ENCODE results near the gene SDK2. TPM values are rescaled to one million over a fixed set of nuclear protein-coding genes. Genes with fewer than 3 reads are reported as not detected.

SDK2 gene
- total and polyA plus RNA-seq, 2 experiments from 2014 or later = 0.59 to 1.2 TPM

GRCh38 chr17:73343168-73343634 is 301.0 kb downstream of the SDK2 start:
- no peaks in the 10 kb centered on the region for H3K27me3 ChIP-seq
- H2AFZ ChIP-seq = no peak overlapping the region
- H3K9me3 ChIP-seq (ENCODE audit: low read depth) = no peaks in the 10 kb centered on the region
- TF ChIP-seq, protein P1, sequence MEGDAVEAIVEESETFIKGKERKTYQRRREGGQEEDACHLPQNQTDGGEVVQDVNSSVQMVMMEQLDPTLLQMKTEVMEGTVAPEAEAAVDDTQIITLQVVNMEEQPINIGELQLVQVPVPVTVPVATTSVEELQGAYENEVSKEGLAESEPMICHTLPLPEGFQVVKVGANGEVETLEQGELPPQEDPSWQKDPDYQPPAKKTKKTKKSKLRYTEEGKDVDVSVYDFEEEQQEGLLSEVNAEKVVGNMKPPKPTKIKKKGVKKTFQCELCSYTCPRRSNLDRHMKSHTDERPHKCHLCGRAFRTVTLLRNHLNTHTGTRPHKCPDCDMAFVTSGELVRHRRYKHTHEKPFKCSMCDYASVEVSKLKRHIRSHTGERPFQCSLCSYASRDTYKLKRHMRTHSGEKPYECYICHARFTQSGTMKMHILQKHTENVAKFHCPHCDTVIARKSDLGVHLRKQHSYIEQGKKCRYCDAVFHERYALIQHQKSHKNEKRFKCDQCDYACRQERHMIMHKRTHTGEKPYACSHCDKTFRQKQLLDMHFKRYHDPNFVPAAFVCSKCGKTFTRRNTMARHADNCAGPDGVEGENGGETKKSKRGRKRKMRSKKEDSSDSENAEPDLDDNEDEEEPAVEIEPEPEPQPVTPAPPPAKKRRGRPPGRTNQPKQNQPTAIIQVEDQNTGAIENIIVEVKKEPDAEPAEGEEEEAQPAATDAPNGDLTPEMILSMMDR (IDR thresholded peaks at IDR 0.05; ENCODE audit: poor library complexity) = no peak
- TF ChIP-seq EZH2phosphoT487 (IDR thresholded peaks at IDR 0.05; ENCODE audit: low read depth, severe bottlenecking, unreplicated experiment) = no peak
- TF ChIP-seq EZH2 (IDR thresholded peaks at IDR 0.05; ENCODE audit: borderline replicate concordance) = no peak
- DNase-seq (ENCODE audit: low spot score) = peak; percentile 88
- peak overlapping the region; percentile 92 for H3K27ac ChIP-seq
- H3K79me2 ChIP-seq = no peaks in the 10 kb centered on the region
- H3K36me3 ChIP-seq (replicated peaks; ENCODE audit: insufficient read depth, low read depth) = no peaks in the 10 kb centered on the region
- H3K4me3 ChIP-seq = no peak overlapping the region
- no peaks in the 10 kb centered on the region for H4K20me1 ChIP-seq (ENCODE audit: insufficient read depth, poor library complexity, severe bottlenecking)
- WGBS (ENCODE audit: low lambda C conversion rate, missing lambda C conversion rate) = 27% methylated on average over 17 of the region's 17 CpGs
- peak overlapping the region; percentile 64 for H3K4me2 ChIP-seq
- no peaks in the 10 kb centered on the region for H3K9me2 ChIP-seq (replicated peaks; ENCODE audit: insufficient read depth)
- H3K4me1 ChIP-seq (ENCODE audit: insufficient read depth) = peaks cover 51% of the 10 kb centered on the region

DNA sequence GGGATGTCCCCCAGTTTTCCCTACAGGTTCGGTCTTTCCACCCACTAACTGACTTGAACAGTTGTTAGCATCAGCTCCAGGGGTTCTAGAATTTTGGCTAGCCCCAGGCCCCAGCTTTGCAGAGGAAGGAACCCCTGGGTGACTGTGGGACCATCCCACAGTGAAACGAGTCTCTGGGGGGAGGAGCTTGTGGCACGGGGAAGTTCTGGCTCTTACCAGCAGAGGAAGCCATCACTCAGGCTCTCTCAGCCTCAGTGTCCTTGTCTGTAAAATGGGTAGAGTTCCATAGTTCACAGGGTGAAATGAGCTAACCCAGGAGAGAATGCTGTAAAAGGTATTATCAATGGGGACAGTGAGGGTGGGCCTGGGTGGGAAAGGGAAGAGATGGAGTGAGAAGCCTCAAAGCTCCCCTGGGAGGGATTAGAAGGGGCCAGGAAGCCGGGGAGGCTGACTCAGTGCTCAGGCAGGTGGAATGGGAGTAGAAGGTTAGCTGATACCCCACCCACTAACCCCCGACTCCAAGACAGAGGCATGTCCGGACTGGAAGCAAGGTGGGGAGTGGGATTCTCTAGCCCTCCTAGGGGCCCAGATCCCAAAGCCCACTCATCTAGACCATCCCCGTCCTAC is 301.6 kb downstream of the SDK2 start:
- Histone ChIP-seq H3K9me3 (ENCODE audit: low read depth) (no peaks in the 10 kb centered on the region), H2AFZ (no peak overlapping the region), H3K27me3 (no peaks in the 10 kb centered on the region), H3K4me2 (peak overlapping the region; percentile 64), H3K36me3 (replicated peaks; ENCODE audit: insufficient read depth, low read depth) (no peaks in the 10 kb centered on the region), H3K27ac (peak overlapping the region; percentile 92), H3K4me3 (no peak overlapping the region), H3K79me2 (no peaks in the 10 kb centered on the region), H3K4me1 (ENCODE audit: insufficient read depth) (peaks cover 52% of the 10 kb centered on the region), H3K9me2 (replicated peaks; ENCODE audit: insufficient read depth) (no peaks in the 10 kb centered on the region), H4K20me1 (ENCODE audit: insufficient read depth, poor library complexity, severe bottlenecking) (no peaks in the 10 kb centered on the region)
- TF ChIP-seq, protein P1 (IDR thresholded peaks at IDR 0.05; ENCODE audit: poor library complexity) = no peak
- no peak for TF ChIP-seq EZH2 (IDR thresholded peaks at IDR 0.05; ENCODE audit: borderline replicate concordance)
- no peak for TF ChIP-seq EZH2phosphoT487 (IDR thresholded peaks at IDR 0.05; ENCODE audit: low read depth, severe bottlenecking, unreplicated experiment)
- DNase-seq (ENCODE audit: low spot score) = no peak
- 41% methylated on average over 7 of the region's 7 CpGs for WGBS (ENCODE audit: low lambda C conversion rate, missing lambda C conversion rate)

DNA sequence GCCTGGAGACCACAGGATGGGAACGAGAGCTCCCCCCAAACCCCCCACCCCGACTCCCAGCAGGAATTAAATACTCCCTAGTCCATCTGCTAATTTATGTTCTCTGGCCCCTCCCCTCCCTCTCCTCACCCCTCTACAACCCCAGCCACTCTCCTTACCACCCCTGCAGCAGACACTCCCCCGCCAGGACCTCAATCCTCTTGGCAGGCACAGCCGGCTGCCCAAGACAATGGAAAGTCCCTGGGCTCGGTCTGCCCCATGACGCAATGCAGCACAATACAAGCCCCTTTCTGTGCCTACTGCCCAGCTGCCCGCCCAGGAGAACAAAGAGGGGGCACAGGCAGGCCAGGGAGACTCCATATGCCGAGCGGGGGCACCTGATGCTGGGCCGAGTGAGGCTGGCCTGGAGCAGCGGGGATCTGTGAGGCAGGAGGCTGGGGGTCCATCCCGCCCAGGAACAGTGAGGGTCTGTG is 302.2 kb downstream of the SDK2 start:
- no peak overlapping the region for H3K4me3 ChIP-seq
- H3K27ac ChIP-seq = peak overlapping the region; percentile 92
- H4K20me1 ChIP-seq (ENCODE audit: insufficient read depth, poor library complexity, severe bottlenecking) = no peaks in the 10 kb centered on the region
- H2AFZ ChIP-seq = no peak overlapping the region
- 63% methylated on average over 12 of the region's 12 CpGs for WGBS (ENCODE audit: low lambda C conversion rate, missing lambda C conversion rate)
- peaks cover 52% of the 10 kb centered on the region for H3K4me1 ChIP-seq (ENCODE audit: insufficient read depth)
- H3K36me3 ChIP-seq (replicated peaks; ENCODE audit: insufficient read depth, low read depth) = no peaks in the 10 kb centered on the region
- peak; percentile 79 for DNase-seq (ENCODE audit: low spot score)
- no peaks in the 10 kb centered on the region for H3K27me3 ChIP-seq
- H3K4me2 ChIP-seq = peak overlapping the region; percentile 64
- H3K79me2 ChIP-seq = no peaks in the 10 kb centered on the region
- no peaks in the 10 kb centered on the region for H3K9me2 ChIP-seq (replicated peaks; ENCODE audit: insufficient read depth)
- H3K9me3 ChIP-seq (ENCODE audit: low read depth) = no peaks in the 10 kb centered on the region
- TF ChIP-seq EZH2 (IDR thresholded peaks at IDR 0.05; ENCODE audit: borderline replicate concordance) (no peak), EZH2phosphoT487 (IDR thresholded peaks at IDR 0.05; ENCODE audit: low read depth, severe bottlenecking, unreplicated experiment) (no peak)
- TF ChIP-seq, protein P1 (IDR thresholded peaks at IDR 0.05; ENCODE audit: poor library complexity) = no peak

All from hepatocyte (in vitro differentiated cells).